Sigmoid colon (tissue), 7 donors: Measurements from ENCODE around the gene ABCA5. TPM values are rescaled to one million over a fixed set of nuclear protein-coding genes. Genes with fewer than 3 reads are reported as not detected.
A peak's percentile ranks its signal among the peaks of the same experiment; 100 is the strongest.

ENCODE experiments used
- DNase-seq: peaks from one replicate; pipeline ENCODE4 v3.0.0-alpha.2; 2019
- H3K27ac ChIP-seq, 4 donors: fragments of 200-600 bp; sonication (generic); one replicate each; pipeline ENCODE4 v1.5.1; 2016 to 2019; ENCODE audit warnings: mild to moderate bottlenecking in 1 of 4
- H3K27me3 ChIP-seq, 3 donors: fragments of 200-600 bp; sonication (generic); one replicate each; pipeline ENCODE4 v1.5.1; 2019; ENCODE audit warnings: mild to moderate bottlenecking in 1 of 3
- H3K36me3 ChIP-seq, 4 donors: fragments of 200-600 bp; sonication (generic); one replicate each; pipeline ENCODE4 v1.5.1; 2016 to 2019
- H3K4me1 ChIP-seq, 4 donors: fragments of 200-600 bp; sonication (generic); one replicate each; pipeline ENCODE4 v1.5.1; 2017 to 2019
- H3K4me3 ChIP-seq, 4 donors: fragments of 200-600 bp; sonication (generic); one replicate each; pipeline ENCODE4 v1.5.1; 2017 to 2019; ENCODE audit warnings: mild to moderate bottlenecking in 2 of 4, moderate library complexity in 1 of 4
- H3K9me3 ChIP-seq, 4 donors: fragments of 200-600 bp in 3 of 4; sonication (generic) in 3 of 4; one replicate each; pipeline versions ENCODE4 v1.5.1 to v1.6.1; 2013 to 2019
- CTCF ChIP-seq, 4 experiments: fragments of 450-650 bp in 3 of 4; fragments of 200-600 bp in 1 of 4; IDR thresholded peaks; one replicate each; pipeline ENCODE4 v1.5.1; 2016 to 2019; ENCODE audit warnings: antibody characterized with exemption in 4 of 4, mild to moderate bottlenecking in 3 of 4, moderate library complexity in 2 of 4
- EP300 ChIP-seq, 4 donors: sonication (generic); formaldehyde crosslinking; IDR thresholded peaks; one replicate each; pipeline ENCODE4 v1.6.1; 2017; ENCODE audit warnings: antibody characterized with exemption in 4 of 4
- POLR2A ChIP-seq, 2 donors: fragments of 450-650 bp; IDR thresholded peaks; one replicate each; pipeline ENCODE4 v1.6.1; 2016; ENCODE audit warnings: antibody characterized with exemption in 2 of 2, mild to moderate bottlenecking in 2 of 2, moderate library complexity in 2 of 2
- POLR2AphosphoS5 ChIP-seq, 4 donors: sonication (generic); formaldehyde crosslinking; IDR thresholded peaks; one replicate each; pipeline ENCODE4 v1.6.1; 2017; ENCODE audit warnings: antibody characterized with exemption in 4 of 4
- WGBS, 2 donors: extraction: QIAGEN DNeasy Blood & Tissue Kit; methylation state at CpG; one replicate each; pipeline ENCODE4 v1.1.7; 2013; 5-methylcytosine and 5-hydroxymethylcytosine counted together
- intact Hi-C: fragments of 100-400 bp; cut with DNase I; formaldehyde crosslinking; loops from one replicate; pipeline ENCODE4 v1.15.1; 2023
- polyA plus RNA-seq, 3 donors: library from polyadenylated mRNA; stranded (reverse); fragments of 200-250 nt; gene quantifications; one replicate each; pipeline ENCODE4 v1.2.3, GENCODE V29; 2013
- total RNA-seq, 4 donors: library from RNA; depleted of rRNA; stranded (reverse); fragments of >200 nt; gene quantifications; one replicate each; pipeline ENCODE4 v1.1.0, GENCODE V29; 2016
- donor health status: healthy with polysubstance abuse.
- donor health status: Bipolar disorder and iron deficiency.
- donor health status: healthy.

ABCA5 gene
- total and polyA plus RNA-seq, 7 donors = 2.5 to 23.5 (median 19.3) TPM

GRCh38 chr17:69333561-69333960 lies 6.6 kb upstream of the ABCA5 start:
- H3K36me3 ChIP-seq = no peaks in the 10 kb centered on the region
- H3K4me3 ChIP-seq = no peak overlapping the region
- no peaks in the 10 kb centered on the region for H3K27me3 ChIP-seq
- no peak overlapping the region for H3K27ac ChIP-seq
- no peaks in the 10 kb centered on the region for H3K4me1 ChIP-seq
- H3K9me3 ChIP-seq = no peaks in the 10 kb centered on the region
- TF ChIP-seq CTCF (IDR thresholded peaks at IDR 0.05) = no peak
- TF ChIP-seq POLR2AphosphoS5 (IDR thresholded peaks at IDR 0.05) = no peak
- no peak for TF ChIP-seq POLR2A (IDR thresholded peaks at IDR 0.05)
- no peak for TF ChIP-seq EP300 (IDR thresholded peaks at IDR 0.05)
- intact Hi-C loops = no loop called here
- no peak for DNase-seq

GRCh38 chr17:69331756-69332155 lies 4.8 kb upstream of the ABCA5 start:
- 82 to 85% methylated on average over 2 of the region's 2 CpGs for WGBS, 2 donors
- no peak for DNase-seq
- Histone ChIP-seq H3K9me3 (no peaks in the 10 kb centered on the region), H3K36me3 (no peaks in the 10 kb centered on the region), H3K4me1 (peaks cover 0 to 7% (median 3%) of the 10 kb centered on the region in 4 donors), H3K27ac (no peak overlapping the region), H3K4me3 (no peak overlapping the region), H3K27me3 (no peaks in the 10 kb centered on the region)
- intact Hi-C loops = no loop called here
- TF ChIP-seq CTCF (IDR thresholded peaks at IDR 0.05) = no peak
- no peak for TF ChIP-seq POLR2A (IDR thresholded peaks at IDR 0.05)
- TF ChIP-seq POLR2AphosphoS5 (IDR thresholded peaks at IDR 0.05) = no peak
- TF ChIP-seq EP300 (IDR thresholded peaks at IDR 0.05) = no peak

- peaks cover 0 to 21% (median 12%) of the 10 kb centered on the region in 4 donors for H3K4me1 ChIP-seq
- H3K36me3 ChIP-seq = no peaks in the 10 kb centered on the region
- H3K27ac ChIP-seq = peak overlapping the region; percentile 83 to 88 (median 88)
- H3K9me3 ChIP-seq = no peaks in the 10 kb centered on the region
- WGBS, 2 donors = 0 to 1% methylated on average over 51 of the region's 51 CpGs
- TF ChIP-seq POLR2A (IDR thresholded peaks at IDR 0.05) (peak in 1 of 2 donors; percentile 12), EP300 (IDR thresholded peaks at IDR 0.05) (no peak)
- H3K4me3 ChIP-seq = peak overlapping the region; percentile 78 to 86 (median 82)
- no peaks in the 10 kb centered on the region for H3K27me3 ChIP-seq
- DNase-seq = no peak
- intact Hi-C loops = loop anchor here (5.0 to 10.0 kb wide), 4 partner anchors 86 to 1332 kb away; partner anchors contain the start of genes C17orf58 and MAP2K6
Observed at GRCh38 chr17:69326377-69327059, 415 bp downstream of the ABCA5 start.

GRCh38 chr17:69325518-69326376 lies 1.2 kb downstream of the ABCA5 start:
- no peak for DNase-seq
- Histone ChIP-seq H3K4me1 (peaks cover 0 to 21% (median 12%) of the 10 kb centered on the region in 4 donors), H3K4me3 (peak overlapping the region; percentile 78 to 86 (median 82)), H3K27me3 (no peaks in the 10 kb centered on the region), H3K36me3 (no peaks in the 10 kb centered on the region), H3K9me3 (no peaks in the 10 kb centered on the region), H3K27ac (peak overlapping the region; percentile 83 to 88 (median 88))
- intact Hi-C loops = loop anchor here (5.0 to 10.0 kb wide), 4 partner anchors 87 to 1331 kb away; partner anchors contain the start of genes C17orf58 and MAP2K6
- no peak for TF ChIP-seq POLR2AphosphoS5 (IDR thresholded peaks at IDR 0.05)
- TF ChIP-seq EP300 (IDR thresholded peaks at IDR 0.05) = no peak
- no peak for TF ChIP-seq CTCF (IDR thresholded peaks at IDR 0.05)
- TF ChIP-seq POLR2A (IDR thresholded peaks at IDR 0.05) = no peak
- WGBS, 2 donors = 14 to 51% methylated on average over 15 of the region's 15 CpGs

GRCh38 chr17:69323806-69324205 lies 3.1 kb downstream of the ABCA5 start:
- Histone ChIP-seq H3K27ac (no peak overlapping the region), H3K4me1 (peaks cover 0 to 21% (median 12%) of the 10 kb centered on the region in 4 donors), H3K4me3 (no peak overlapping the region), H3K9me3 (no peaks in the 10 kb centered on the region), H3K36me3 (no peaks in the 10 kb centered on the region), H3K27me3 (no peaks in the 10 kb centered on the region)
- TF ChIP-seq CTCF (IDR thresholded peaks at IDR 0.05) = no peak
- no peak for TF ChIP-seq EP300 (IDR thresholded peaks at IDR 0.05)
- TF ChIP-seq POLR2A (IDR thresholded peaks at IDR 0.05) = no peak
- no peak for TF ChIP-seq POLR2AphosphoS5 (IDR thresholded peaks at IDR 0.05)
- intact Hi-C loops = loop anchor here (10.0 kb wide), 1 partner anchor 1329 kb away; the partner anchor contains the start of gene C17orf58
- no peak for DNase-seq
- WGBS, 2 donors = 22 to 27% methylated on average over 1 of the region's 1 CpG
